ENCODE data around the gene ZWINT. TPM values are rescaled to one million over a fixed set of nuclear protein-coding genes. Genes with fewer than 3 reads are reported as not detected.

ZWINT gene
- total RNA-seq (2022; extraction: Qiagen RNA extraction; ENCODE audit: low read depth): 86.3 to 111 TPM (median 87.7 TPM) in 5 replicates

DNA sequence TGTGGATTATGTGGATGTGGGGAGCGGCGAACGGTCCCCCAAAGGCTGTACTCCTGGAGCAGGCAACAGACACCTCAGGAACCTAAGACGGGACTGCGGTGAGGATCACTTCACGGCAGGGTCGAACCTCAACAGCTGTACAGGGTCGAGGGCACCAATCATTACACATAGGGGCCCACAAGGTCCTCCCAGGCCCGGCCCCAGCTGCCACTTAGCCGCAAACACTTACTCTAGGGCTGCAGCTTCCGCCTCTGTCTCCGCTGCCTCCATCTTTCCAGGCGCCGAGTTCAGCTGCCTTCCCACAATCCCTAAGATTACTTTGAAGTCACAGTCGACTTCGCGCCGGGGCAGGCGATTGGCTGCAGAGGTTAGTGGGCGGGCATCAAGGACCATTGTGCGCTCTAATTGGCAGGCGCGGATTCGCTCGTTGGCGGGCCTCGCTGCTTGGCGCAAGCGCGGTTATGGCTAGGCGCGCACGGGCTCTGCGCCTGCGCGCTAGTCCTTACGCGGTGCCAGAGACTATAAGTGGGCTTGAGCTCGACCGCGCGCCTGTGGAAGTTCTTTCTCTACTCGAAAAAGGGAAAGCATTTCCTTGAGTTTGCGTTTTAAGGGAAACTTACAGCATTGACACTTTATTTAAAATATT, at the start of gene ZWINT:
Gene ZWINT, minus strand, starts transcription at position 293 of the 646 bp plus-strand sequence. Its CDS starts 23 bp downstream, at position 270.

Measured in A549 treated with ZK216348 at 1 μM for 4 hours (cell line).